HG02885 (cell line): Measurements from ENCODE around the gene ZFP3.
"Not testable (repeated sequence)": the region's sequence is repeated elsewhere in the genome, so short reads cannot be mapped to it uniquely, and the experiment has no call there.

Source experiments
- ATAC-seq: cut with Tn5 transposase; IDR thresholded peaks from one replicate; pipeline ENCODE4 v1.9.1; 2021; ENCODE audit warnings: mild to moderate bottlenecking; ENCODE audit not compliant: unreplicated experiment, poor library complexity

ZFP3 gene

GRCh38 chr17:5136580-5137412, 58.5 kb downstream of the ZFP3 start:
- ATAC-seq, result not testable (repeated sequence)

DNA sequence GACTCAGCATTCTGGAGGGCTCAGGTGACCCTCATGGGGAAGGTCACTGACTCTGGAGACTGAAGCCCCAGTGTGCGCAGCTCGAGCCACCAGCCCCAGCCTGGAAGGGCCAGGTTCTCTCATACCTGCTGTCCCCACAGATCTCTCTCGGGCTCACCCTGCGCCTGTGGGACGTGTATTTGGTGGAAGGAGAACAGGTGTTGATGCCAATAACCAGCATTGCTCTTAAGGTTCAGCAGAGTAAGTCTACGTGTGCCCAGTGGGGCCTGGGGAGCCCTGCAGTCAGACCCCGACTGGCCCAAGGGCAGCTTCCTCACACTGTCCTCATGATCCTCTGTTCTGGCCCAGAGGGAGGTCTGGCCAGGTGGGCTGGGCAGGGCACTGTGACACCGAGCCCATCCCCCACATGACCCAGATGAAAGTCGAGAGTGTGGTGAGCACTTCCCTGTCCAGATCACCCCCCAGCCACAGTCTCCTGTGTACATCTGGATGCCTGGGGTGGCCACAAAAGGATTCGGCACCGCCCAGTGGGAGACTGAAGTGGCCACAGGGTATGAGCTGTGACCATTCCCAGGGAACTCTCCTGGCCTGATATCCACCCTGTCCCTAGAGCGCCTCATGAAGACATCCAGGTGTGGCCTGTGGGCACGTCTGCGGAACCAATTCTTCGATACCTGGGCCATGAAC, 59.4 kb downstream of the ZFP3 start:
- ATAC-seq, result not testable (repeated sequence)

- not testable (repeated sequence) for ATAC-seq
Measured at GRCh38 chr17:5138198-5138544, 59.9 kb downstream of the ZFP3 start.

DNA sequence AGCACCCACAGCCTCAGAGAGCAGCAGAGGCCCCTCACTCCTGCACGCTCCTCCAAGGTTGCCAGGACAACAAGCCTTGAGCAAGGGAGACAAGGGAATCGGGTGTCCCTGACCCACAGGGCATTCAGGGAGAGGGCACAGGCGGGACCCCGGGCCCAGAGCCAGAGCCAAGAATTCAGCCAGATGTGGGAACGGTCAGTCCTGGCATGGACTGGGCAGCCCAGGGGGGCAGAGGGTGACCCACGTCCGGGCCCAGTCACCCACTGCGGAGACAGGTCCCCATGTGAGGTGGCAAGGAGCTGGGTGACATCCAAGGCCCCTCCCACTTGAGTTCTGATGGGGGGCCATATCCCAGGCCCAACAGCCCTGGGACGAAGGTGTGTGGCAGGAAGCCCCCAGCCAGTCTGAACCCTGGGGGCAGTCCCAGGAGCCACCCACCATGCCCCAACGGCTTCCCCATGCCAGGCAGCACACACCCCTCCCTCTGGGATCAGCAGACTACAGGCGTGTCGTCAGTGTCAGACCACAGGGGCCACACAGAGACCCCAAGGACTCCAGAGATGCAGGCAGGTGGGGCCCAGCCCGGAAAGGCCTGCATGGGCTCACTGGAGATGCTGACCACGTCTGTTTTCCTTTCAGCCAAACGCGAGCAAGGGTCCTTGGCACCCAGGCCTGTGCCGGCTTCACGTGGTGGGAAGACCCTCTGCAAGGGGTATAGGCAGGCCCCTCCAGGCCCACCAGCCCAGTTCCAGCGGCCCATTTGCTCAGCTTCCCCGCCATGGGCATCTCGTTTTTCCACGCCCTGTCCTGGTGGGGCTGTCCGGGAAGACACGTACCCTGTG, 60.6 kb downstream of the ZFP3 start:
- ATAC-seq, result no peak

DNA sequence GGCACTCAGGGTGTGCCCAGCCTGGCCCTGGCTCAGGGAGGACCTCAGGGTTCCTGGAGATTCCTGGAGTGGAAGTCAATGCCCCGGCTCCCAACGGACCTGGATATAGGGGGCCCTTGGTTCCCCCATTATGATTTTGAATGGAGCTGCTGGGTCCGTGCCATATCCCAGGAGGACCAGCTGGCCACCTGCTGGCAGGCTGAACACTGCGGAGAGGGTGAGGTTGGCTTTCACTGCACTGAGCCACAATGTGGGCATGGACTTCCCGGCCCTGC, 61.1 kb downstream of the ZFP3 start:
- ATAC-seq, result no peak

DNA sequence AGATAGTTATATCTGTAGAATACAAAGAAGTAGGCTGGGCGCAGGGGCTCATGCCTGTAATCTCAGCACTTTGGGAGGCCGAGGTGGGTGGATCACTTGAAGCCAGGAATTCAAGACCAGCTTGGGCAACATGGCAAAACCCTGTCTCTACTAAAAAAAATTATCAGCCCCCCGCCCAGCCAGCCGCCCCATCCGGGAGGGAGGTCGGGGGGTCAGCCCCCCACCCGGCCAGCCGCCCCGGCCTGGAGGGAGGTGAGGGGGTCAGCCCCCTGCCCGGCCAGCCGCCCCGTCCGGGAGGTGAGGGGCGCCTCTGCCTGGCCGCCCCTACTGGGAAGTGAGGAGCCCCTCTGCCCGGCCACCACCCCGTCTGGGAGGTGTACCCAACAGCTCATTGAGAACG, 64.6 kb downstream of the ZFP3 start:
- not testable (repeated sequence) for ATAC-seq
